Lower lobe of right lung (tissue), 2 donors: ENCODE results near the gene FOXN1. TPM values are rescaled to one million over a fixed set of nuclear protein-coding genes. Genes with fewer than 3 reads are reported as not detected.

ENCODE experiments used
- ATAC-seq, 2 donors: fragments of 200-7000 bp; cut with Tn5 transposase; one replicate each; pipeline ENCODE4 v1.9.1; 2020 to 2022; ENCODE audit warnings: mild to moderate bottlenecking in 2 of 2, moderate library complexity in 2 of 2
- DNase-seq: peaks from one replicate; pipeline ENCODE4 v3.0.0-alpha.2; 2020
- H3K27ac ChIP-seq: fragments of 200-600 bp; one replicate; pipeline ENCODE4 v1.8.0; 2022
- H3K27me3 ChIP-seq: fragments of 200-600 bp; one replicate; pipeline ENCODE4 v1.8.0; 2022; ENCODE audit warnings: low read depth
- H3K36me3 ChIP-seq: fragments of 200-600 bp; one replicate; pipeline ENCODE4 v1.8.0; 2022; ENCODE audit warnings: mild to moderate bottlenecking
- H3K4me1 ChIP-seq: fragments of 200-600 bp; one replicate; pipeline ENCODE4 v1.8.0; 2022
- H3K4me3 ChIP-seq: fragments of 200-600 bp; one replicate; pipeline ENCODE4 v1.8.0; 2022; ENCODE audit warnings: mild to moderate bottlenecking
- H3K9me3 ChIP-seq: fragments of 200-600 bp; one replicate; pipeline ENCODE4 v1.8.0; 2022
- CTCF ChIP-seq: fragments of 200-600 bp; IDR thresholded peaks from one replicate; pipeline ENCODE4 v1.8.0; 2022; ENCODE audit warnings: antibody characterized with exemption, mild to moderate bottlenecking
- intact Hi-C: fragments of 100-400 bp; cut with DNase I; formaldehyde crosslinking; loops from one replicate; pipeline ENCODE4 v1.11.0; 2022
- total RNA-seq: library from RNA; stranded (reverse); fragmentation: NEBNext Ultra II Directional; extraction: Animal tissue kit (Norgen Biotek cat#: 25700); gene quantifications from one replicate; pipeline ENCODE4 v1.2.1, GENCODE V29; 2021
- donor health status: DM: no; HTN: yes; CAD: no; lungs with severe emphysema.

FOXN1 gene
- total RNA-seq, 1 donor from 2014 or later = 0.15 TPM

- Histone ChIP-seq H3K36me3 (no peaks in the 10 kb centered on the region), H3K27ac (no peak within 1 kb of the TSS), H3K9me3 (no peaks in the 10 kb centered on the region), H3K27me3 (no peaks in the 10 kb centered on the region), H3K4me3 (peak within 1 kb of the TSS; percentile 45), H3K4me1 (peaks cover 13% of the 10 kb centered on the region)
- no peak for TF ChIP-seq CTCF
- intact Hi-C loops = no loop called here
- DNase-seq = peak; percentile 99
- peak; percentile 98 to 99 for ATAC-seq
Observed at GRCh38 chr17:28576758-28577465, 70.8 kb downstream of the FOXN1 start, which contains the start of gene ALDOC. Gene ALDOC (minus strand): TSS chr17:28576895. CDS start chr17:28575532, 1,363 bp downstream.

DNA sequence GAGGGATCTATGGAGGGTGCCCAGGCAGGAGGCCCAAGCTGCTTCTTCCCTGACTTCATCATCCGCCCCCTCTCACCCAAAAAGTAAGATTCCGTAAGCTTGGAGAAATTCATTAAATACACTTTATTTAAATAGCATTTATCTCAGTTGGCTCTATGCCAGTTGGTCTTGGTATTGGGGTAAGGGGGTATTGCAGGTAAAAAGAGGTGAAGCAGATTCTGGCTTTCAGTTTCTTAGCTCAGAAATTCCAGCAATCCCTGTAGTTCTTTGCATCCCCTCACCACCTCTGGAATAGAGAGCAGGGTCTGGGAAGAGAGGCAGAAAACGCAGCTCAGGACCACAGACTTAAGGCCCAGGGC is 71.3 kb downstream of the FOXN1 start:
- intact Hi-C loops = no loop called here
- H3K4me3 ChIP-seq = no peak overlapping the region
- no peak overlapping the region for H3K27ac ChIP-seq

DNA sequence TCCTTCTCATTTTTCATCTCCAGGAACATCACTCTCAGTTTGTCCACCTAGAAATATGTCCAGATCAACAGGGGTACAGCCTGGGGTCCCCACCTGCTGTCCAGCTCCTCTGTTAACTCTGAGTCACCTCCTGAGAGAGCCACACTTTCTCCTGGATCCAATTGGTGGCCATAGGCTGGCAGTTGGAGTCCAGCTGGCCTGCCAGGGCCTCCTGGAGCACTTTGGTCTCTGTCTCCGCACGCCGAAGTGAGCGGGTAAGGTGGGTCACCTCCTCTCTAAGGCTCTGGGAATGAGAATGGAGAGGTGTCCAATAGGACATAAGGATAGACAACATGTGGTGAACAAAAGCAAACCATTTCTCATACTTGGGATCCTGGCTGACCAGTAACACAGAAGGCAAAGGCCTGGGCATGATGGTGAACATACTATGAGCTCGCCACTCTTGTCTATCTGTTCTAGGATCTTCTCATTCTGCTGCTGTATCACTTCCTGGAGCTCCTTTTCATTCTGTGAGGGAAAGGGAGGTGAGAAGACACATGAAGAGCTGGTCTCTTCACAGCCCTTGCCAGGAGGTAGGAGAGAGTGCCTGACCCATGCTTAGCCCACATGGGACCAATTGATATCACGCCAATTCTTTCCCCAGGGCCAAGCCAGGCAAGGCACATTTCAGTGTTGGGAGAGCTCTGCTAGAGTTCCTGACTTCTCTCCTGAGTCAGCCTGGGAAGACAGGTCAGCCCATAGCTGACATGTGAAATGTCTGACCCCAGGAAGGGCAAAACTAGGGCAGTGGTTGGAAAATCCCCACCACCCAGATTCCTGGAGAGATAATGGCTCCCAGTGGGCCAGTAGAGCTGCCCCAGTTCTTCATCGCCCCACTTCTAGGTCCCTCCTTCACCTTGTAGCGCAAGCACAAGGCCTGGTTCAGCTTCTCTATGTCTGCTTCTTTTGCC is 72.4 kb downstream of the FOXN1 start:
- DNase-seq (no peak), ATAC-seq (no peak)
- intact Hi-C loops = no loop called here
- no peak overlapping the region for H3K4me3 ChIP-seq
- no peak for TF ChIP-seq CTCF
- no peaks in the 10 kb centered on the region for H3K9me3 ChIP-seq
- no peaks in the 10 kb centered on the region for H3K36me3 ChIP-seq
- H3K4me1 ChIP-seq = peaks cover 4% of the 10 kb centered on the region
- H3K27ac ChIP-seq = no peak overlapping the region
- no peaks in the 10 kb centered on the region for H3K27me3 ChIP-seq

More for the DNA sequence above, 71.3 kb downstream of the FOXN1 start:
- Histone ChIP-seq H3K4me1 (peaks cover 7% of the 10 kb centered on the region), H3K27me3 (no peaks in the 10 kb centered on the region), H3K36me3 (no peaks in the 10 kb centered on the region), H3K9me3 (no peaks in the 10 kb centered on the region)
- no peak for TF ChIP-seq CTCF
- ATAC-seq (no peak), DNase-seq (no peak)

GRCh38 chr17:28579526-28579925 is 73.4 kb downstream of the FOXN1 start:
- intact Hi-C loops = no loop called here
- Histone ChIP-seq H3K27me3 (no peaks in the 10 kb centered on the region), H3K36me3 (no peaks in the 10 kb centered on the region), H3K9me3 (no peaks in the 10 kb centered on the region), H3K27ac (no peak overlapping the region), H3K4me3 (no peak overlapping the region), H3K4me1 (peaks cover 4% of the 10 kb centered on the region)
- ATAC-seq = no peak
- TF ChIP-seq CTCF = no peak
- DNase-seq = no peak

GRCh38 chr17:28580959-28581358 is 74.8 kb downstream of the FOXN1 start:
- H3K4me1 ChIP-seq = peaks cover 3% of the 10 kb centered on the region
- no peak overlapping the region for H3K4me3 ChIP-seq
- DNase-seq = no peak
- intact Hi-C loops = no loop called here
- peaks cover 5% of the 10 kb centered on the region for H3K36me3 ChIP-seq
- no peak overlapping the region for H3K27ac ChIP-seq
- no peak for ATAC-seq
- no peaks in the 10 kb centered on the region for H3K9me3 ChIP-seq
- no peaks in the 10 kb centered on the region for H3K27me3 ChIP-seq
- TF ChIP-seq CTCF = no peak
